HEK293 (cell line): ENCODE results near the gene THBS3.
"Not testable (repeated sequence)": the region's sequence is repeated elsewhere in the genome, so short reads cannot be mapped to it uniquely, and the experiment has no call there.

Source experiments
- CTCF ChIA-PET: fragments of 350-600 bp; formaldehyde crosslinking; extraction: SDS; loops from one replicate; lab custom pipeline; 2021; ENCODE audit warnings: antibody characterized with exemption; lab: Yijun Ruan, JAX
- POLR2A ChIA-PET: fragments of 300-600 bp; formaldehyde crosslinking; extraction: SDS; loops from one replicate; lab custom pipeline; 2020; ENCODE audit warnings: antibody characterized with exemption, inconsistent platforms; lab: Yijun Ruan, JAX
- H3K27ac ChIP-seq: fragments of 200-500 bp; sonication (Bioruptor generic); 2 replicates; pipeline ENCODE4 v1.5.1; 2014; ENCODE audit warnings: low read depth, low read length, control low read depth, inconsistent platforms; ENCODE audit errors: extremely low read depth
- H3K36me3 ChIP-seq, 2 experiments: fragments of 200-500 bp in 1 of 2; sonication (Bioruptor generic) in 1 of 2; 1 replicate in 1 of 2; 2 replicates in 1 of 2; pipeline ENCODE4 v1.5.1; 2014 to 2017; ENCODE audit warnings: inconsistent platforms in 2 of 2, low read length in 2 of 2; ENCODE audit not compliant: control insufficient read depth in 2 of 2, insufficient read depth in 1 of 2
- H3K4me1 ChIP-seq: fragments of 200-500 bp; sonication (Bioruptor generic); 2 replicates; pipeline ENCODE4 v1.5.1; 2014; ENCODE audit warnings: mild to moderate bottlenecking, low read length, inconsistent platforms; ENCODE audit not compliant: control insufficient read depth, insufficient read depth
- H3K4me3 ChIP-seq: 2 replicates; pipeline ENCODE4 v1.5.1; 2011; ENCODE audit warnings: low read depth, mild to moderate bottlenecking, control low read depth, low read length, moderate library complexity
- H3K9me3 ChIP-seq: fragments of 200-500 bp; sonication (Bioruptor generic); 2 replicates; pipeline ENCODE4 v1.5.1; 2014; ENCODE audit warnings: low read depth, low read length, inconsistent platforms; ENCODE audit not compliant: control insufficient read depth, insufficient read depth
- GLIS1 ChIP-seq: fragments of 450-650 bp; formaldehyde crosslinking; IDR thresholded peaks from 2 replicates; pipeline ENCODE4 v1.5.1; 2016; ENCODE audit warnings: missing biosample characterization, missing genetic modification characterization
- INSM2 ChIP-seq: fragments of 450-650 bp; formaldehyde crosslinking; IDR thresholded peaks from 2 replicates; pipeline ENCODE4 v1.5.1; 2016; ENCODE audit warnings: missing biosample characterization, missing genetic modification characterization
- KLF16 ChIP-seq: fragments of 450-650 bp; formaldehyde crosslinking; IDR thresholded peaks from 2 replicates; pipeline ENCODE4 v1.5.1; 2017; ENCODE audit warnings: missing biosample characterization, missing genetic modification characterization
- ZBTB10 ChIP-seq: fragments of 450-650 bp; formaldehyde crosslinking; IDR thresholded peaks from 2 replicates; pipeline ENCODE4 v1.5.1; 2016; ENCODE audit warnings: missing biosample characterization, missing genetic modification characterization
- ZNF19 ChIP-seq: fragments of 450-650 bp; formaldehyde crosslinking; IDR thresholded peaks from 2 replicates; pipeline ENCODE4; 2016; ENCODE audit warnings: missing biosample characterization, missing genetic modification characterization, low read depth
- ZNF350 ChIP-seq: fragments of 450-650 bp; formaldehyde crosslinking; IDR thresholded peaks from 2 replicates; pipeline ENCODE4 v1.5.0; 2017; ENCODE audit warnings: missing biosample characterization, mild to moderate bottlenecking, missing genetic modification characterization
- ZNF558 ChIP-seq: fragments of 450-650 bp; formaldehyde crosslinking; IDR thresholded peaks from 2 replicates; pipeline ENCODE4 v1.5.1; 2016; ENCODE audit warnings: missing biosample characterization, missing genetic modification characterization
- ZNF639 ChIP-seq: fragments of 450-650 bp; formaldehyde crosslinking; IDR thresholded peaks from 2 replicates; pipeline ENCODE4 v1.5.1; 2016; ENCODE audit warnings: missing biosample characterization, missing genetic modification characterization
- ZSCAN18 ChIP-seq: fragments of 450-650 bp; formaldehyde crosslinking; IDR thresholded peaks from 2 replicates; pipeline ENCODE4 v1.5.1; 2016; ENCODE audit warnings: missing biosample characterization, missing genetic modification characterization
- TF ChIP-seq, protein P1 (sequence below): fragments of 450-650 bp; formaldehyde crosslinking; IDR thresholded peaks from 2 replicates; pipeline ENCODE4 v1.5.1; 2017; ENCODE audit warnings: missing biosample characterization, missing genetic modification characterization
- TF ChIP-seq, protein P2 (sequence below): fragments of 450-650 bp; formaldehyde crosslinking; IDR thresholded peaks from 2 replicates; pipeline ENCODE4 v1.5.1; 2016; ENCODE audit warnings: missing biosample characterization, missing genetic modification characterization
- TF ChIP-seq, protein P3 (sequence below): fragments of 450-650 bp; formaldehyde crosslinking; IDR thresholded peaks from 2 replicates; pipeline ENCODE4 v1.5.1; 2016; ENCODE audit warnings: missing biosample characterization, missing genetic modification characterization

Gene THBS3

GRCh38 chr1:155212051-155212440, 4.3 kb upstream of the THBS3 start:
- CTCF ChIA-PET, POLR2A ChIA-PET, H3K9me3 ChIP-seq, H3K4me1 ChIP-seq, H3K4me3 ChIP-seq, H3K27ac ChIP-seq: not testable (repeated sequence)
- H3K36me3 ChIP-seq, result peaks cover 0 to 43% of the 10 kb centered on the region in 2 experiments; a peak in 1 of 3 replicates

GRCh38 chr1:155211381-155212050, 3.8 kb upstream of the THBS3 start:
- POLR2A ChIA-PET, H3K9me3 ChIP-seq, H3K4me3 ChIP-seq, H3K4me1 ChIP-seq, H3K27ac ChIP-seq, CTCF ChIA-PET: not testable (repeated sequence)
- H3K36me3 ChIP-seq, result peaks cover 0 to 41% of the 10 kb centered on the region in 2 experiments; a peak in 1 of 3 replicates

DNA sequence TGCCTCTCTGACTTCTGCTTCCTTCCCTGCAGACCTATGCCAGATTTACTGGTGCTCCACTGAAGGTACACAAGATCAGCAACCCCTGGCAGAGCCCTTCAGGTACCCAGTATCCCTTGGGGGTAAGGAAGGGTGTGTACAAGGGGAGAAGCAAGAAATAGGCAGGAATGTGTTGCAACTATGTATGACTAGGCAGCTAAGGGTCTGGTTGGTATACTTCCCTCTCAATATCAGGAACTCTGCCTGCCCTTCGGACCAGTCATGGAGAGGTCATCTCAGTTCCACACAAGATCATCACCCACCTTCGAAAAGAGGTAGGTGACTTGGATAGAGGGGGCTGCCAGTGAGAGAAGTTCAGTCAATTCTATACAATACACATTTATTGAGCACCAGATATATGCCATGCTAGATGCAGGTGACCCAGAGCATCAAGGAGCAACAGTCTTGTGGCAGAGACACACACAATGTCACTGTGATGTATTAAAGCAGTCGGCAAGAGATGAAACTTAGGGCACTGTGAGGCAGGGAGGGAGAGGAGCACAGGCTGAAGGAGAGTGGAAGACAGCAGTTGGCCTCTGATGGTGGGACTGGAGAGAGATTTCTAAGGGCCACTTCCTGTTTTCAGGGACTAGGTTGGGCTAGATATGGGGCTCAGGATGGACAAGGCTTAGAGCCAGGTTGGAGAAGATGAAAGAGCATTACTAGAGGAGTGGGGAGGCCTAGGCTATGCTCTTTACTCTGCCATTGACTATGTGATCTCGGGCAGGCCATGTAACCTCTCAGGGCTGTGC, 2.8 kb upstream of the THBS3 start:
- Histone ChIP-seq H3K4me3 (no peak overlapping the region), H3K36me3 (peaks cover 0 to 32% of the 10 kb centered on the region in 2 experiments; a peak in 1 of 3 replicates), H3K27ac (no peak overlapping the region), H3K4me1 (peaks cover 4% of the 10 kb centered on the region), H3K9me3 (no peaks in the 10 kb centered on the region)
- POLR2A ChIA-PET, result interaction anchor here (1.8 kb wide), 1 partner anchor 17 kb away, joined by 7 read pairs; no protein-coding TSS in a partner anchor
- CTCF ChIA-PET, result no interaction called here
- no peak for TF ChIP-seq GLIS1 (tag by site-specific recombination)
- no peak for TF ChIP-seq ZNF639 (tag by site-specific recombination)
- TF ChIP-seq, protein P1, sequence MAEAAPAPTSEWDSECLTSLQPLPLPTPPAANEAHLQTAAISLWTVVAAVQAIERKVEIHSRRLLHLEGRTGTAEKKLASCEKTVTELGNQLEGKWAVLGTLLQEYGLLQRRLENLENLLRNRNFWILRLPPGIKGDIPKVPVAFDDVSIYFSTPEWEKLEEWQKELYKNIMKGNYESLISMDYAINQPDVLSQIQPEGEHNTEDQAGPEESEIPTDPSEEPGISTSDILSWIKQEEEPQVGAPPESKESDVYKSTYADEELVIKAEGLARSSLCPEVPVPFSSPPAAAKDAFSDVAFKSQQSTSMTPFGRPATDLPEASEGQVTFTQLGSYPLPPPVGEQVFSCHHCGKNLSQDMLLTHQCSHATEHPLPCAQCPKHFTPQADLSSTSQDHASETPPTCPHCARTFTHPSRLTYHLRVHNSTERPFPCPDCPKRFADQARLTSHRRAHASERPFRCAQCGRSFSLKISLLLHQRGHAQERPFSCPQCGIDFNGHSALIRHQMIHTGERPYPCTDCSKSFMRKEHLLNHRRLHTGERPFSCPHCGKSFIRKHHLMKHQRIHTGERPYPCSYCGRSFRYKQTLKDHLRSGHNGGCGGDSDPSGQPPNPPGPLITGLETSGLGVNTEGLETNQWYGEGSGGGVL (tag by site-specific recombination), result no peak
- TF ChIP-seq ZNF350, result no peak
- TF ChIP-seq INSM2, result no peak
- TF ChIP-seq ZBTB10 (tag by site-specific recombination), result no peak
- no peak for TF ChIP-seq KLF16
- TF ChIP-seq, protein P2, sequence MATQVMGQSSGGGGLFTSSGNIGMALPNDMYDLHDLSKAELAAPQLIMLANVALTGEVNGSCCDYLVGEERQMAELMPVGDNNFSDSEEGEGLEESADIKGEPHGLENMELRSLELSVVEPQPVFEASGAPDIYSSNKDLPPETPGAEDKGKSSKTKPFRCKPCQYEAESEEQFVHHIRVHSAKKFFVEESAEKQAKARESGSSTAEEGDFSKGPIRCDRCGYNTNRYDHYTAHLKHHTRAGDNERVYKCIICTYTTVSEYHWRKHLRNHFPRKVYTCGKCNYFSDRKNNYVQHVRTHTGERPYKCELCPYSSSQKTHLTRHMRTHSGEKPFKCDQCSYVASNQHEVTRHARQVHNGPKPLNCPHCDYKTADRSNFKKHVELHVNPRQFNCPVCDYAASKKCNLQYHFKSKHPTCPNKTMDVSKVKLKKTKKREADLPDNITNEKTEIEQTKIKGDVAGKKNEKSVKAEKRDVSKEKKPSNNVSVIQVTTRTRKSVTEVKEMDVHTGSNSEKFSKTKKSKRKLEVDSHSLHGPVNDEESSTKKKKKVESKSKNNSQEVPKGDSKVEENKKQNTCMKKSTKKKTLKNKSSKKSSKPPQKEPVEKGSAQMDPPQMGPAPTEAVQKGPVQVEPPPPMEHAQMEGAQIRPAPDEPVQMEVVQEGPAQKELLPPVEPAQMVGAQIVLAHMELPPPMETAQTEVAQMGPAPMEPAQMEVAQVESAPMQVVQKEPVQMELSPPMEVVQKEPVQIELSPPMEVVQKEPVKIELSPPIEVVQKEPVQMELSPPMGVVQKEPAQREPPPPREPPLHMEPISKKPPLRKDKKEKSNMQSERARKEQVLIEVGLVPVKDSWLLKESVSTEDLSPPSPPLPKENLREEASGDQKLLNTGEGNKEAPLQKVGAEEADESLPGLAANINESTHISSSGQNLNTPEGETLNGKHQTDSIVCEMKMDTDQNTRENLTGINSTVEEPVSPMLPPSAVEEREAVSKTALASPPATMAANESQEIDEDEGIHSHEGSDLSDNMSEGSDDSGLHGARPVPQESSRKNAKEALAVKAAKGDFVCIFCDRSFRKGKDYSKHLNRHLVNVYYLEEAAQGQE (tag by site-specific recombination), result no peak
- no peak for TF ChIP-seq ZNF558
- no peak for TF ChIP-seq ZSCAN18
- TF ChIP-seq, protein P3, sequence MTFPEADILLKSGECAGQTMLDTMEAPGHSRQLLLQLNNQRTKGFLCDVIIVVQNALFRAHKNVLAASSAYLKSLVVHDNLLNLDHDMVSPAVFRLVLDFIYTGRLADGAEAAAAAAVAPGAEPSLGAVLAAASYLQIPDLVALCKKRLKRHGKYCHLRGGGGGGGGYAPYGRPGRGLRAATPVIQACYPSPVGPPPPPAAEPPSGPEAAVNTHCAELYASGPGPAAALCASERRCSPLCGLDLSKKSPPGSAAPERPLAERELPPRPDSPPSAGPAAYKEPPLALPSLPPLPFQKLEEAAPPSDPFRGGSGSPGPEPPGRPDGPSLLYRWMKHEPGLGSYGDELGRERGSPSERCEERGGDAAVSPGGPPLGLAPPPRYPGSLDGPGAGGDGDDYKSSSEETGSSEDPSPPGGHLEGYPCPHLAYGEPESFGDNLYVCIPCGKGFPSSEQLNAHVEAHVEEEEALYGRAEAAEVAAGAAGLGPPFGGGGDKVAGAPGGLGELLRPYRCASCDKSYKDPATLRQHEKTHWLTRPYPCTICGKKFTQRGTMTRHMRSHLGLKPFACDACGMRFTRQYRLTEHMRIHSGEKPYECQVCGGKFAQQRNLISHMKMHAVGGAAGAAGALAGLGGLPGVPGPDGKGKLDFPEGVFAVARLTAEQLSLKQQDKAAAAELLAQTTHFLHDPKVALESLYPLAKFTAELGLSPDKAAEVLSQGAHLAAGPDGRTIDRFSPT, result no peak
- TF ChIP-seq ZNF19 (tag by site-specific recombination), result no peak
